OCI-LY3 (cell line): Measurements from ENCODE around the gene TBX1.

Experiments used
- H2AFZ ChIP-seq: fragments of 200-600, 300-600 bp; shearing (Covaris generic); 2 replicates; pipeline ENCODE4 v1.6.0; 2014; ENCODE audit warnings: antibody characterized with exemption, low read depth, low read length
- H3K27ac ChIP-seq: fragments of 200-600, 300-600 bp; sonication (generic); 2 replicates; pipeline ENCODE4 v1.5.1; 2014; ENCODE audit warnings: mild to moderate bottlenecking, low read length, moderate library complexity, mixed read lengths
- H3K27me3 ChIP-seq: fragments of 200-600, 300-600 bp; sonication (generic); 2 replicates; pipeline ENCODE4 v1.6.1; 2014; ENCODE audit warnings: low read depth, low read length, mixed read lengths
- H3K36me3 ChIP-seq: fragments of 200-600, 300-600 bp; sonication (generic); replicated peaks from 2 replicates; pipeline ENCODE3; 2014; ENCODE audit warnings: low read depth, low read length, mixed read lengths
- H3K4me1 ChIP-seq: fragments of 300-600, 200-600 bp; sonication (generic); 2 replicates; pipeline ENCODE4 v1.6.1; 2014; ENCODE audit warnings: low read length, mixed read lengths
- H3K4me2 ChIP-seq: fragments of 200-600, 300-600 bp; sonication (generic); 2 replicates; pipeline ENCODE4 v1.6.1; 2014; ENCODE audit warnings: low read length, mixed read lengths
- H3K4me3 ChIP-seq: fragments of 300-600, 200-600 bp; sonication (generic); 2 replicates; pipeline ENCODE4 v1.5.1; 2014; ENCODE audit warnings: antibody characterized with exemption, mild to moderate bottlenecking, low read length, moderate library complexity
- H3K79me2 ChIP-seq: fragments of 300-600, 200-600 bp; shearing (Covaris generic); 2 replicates; pipeline ENCODE4 v1.6.1; 2014; ENCODE audit warnings: mild to moderate bottlenecking, low read length, mixed read lengths
- H3K9ac ChIP-seq: fragments of 300-600, 200-600 bp; shearing (Covaris generic); 2 replicates; pipeline ENCODE4 v1.6.0; 2014; ENCODE audit warnings: mild to moderate bottlenecking, low read length, moderate library complexity
- H3K9me3 ChIP-seq: fragments of 200-600, 300-600 bp; shearing (Covaris generic); 2 replicates; pipeline ENCODE4 v1.6.1; 2014; ENCODE audit warnings: low read length, mixed read lengths; ENCODE audit not compliant: insufficient read depth
- H4K20me1 ChIP-seq: fragments of 200-600, 300-600 bp; sonication (generic); 2 replicates; pipeline ENCODE4 v1.6.1; 2016; ENCODE audit warnings: low read length, mixed read lengths; ENCODE audit not compliant: insufficient read depth
- CTCF ChIP-seq: fragments of 200-600, 300-600 bp; sonication (generic); IDR thresholded peaks from 2 replicates; pipeline ENCODE4 v1.5.1; 2014; ENCODE audit warnings: antibody characterized with exemption, low read length, low read depth
- EZH2phosphoT487 ChIP-seq: fragments of 200-600 bp; shearing (Covaris generic); IDR thresholded peaks from 2 replicates; pipeline ENCODE4 v1.6.1; 2018; ENCODE audit warnings: antibody characterized with exemption, mixed run types, low read depth

TBX1 gene

GRCh38 chr22:19793161-19793560, 32.6 kb downstream of the TBX1 start:
- H3K4me3 ChIP-seq = no peak overlapping the region
- H3K9ac ChIP-seq = no peak overlapping the region
- no peaks in the 10 kb centered on the region for H3K27me3 ChIP-seq

GRCh38 chr22:19793661-19794310, 33.2 kb downstream of the TBX1 start:
- Histone ChIP-seq H3K79me2 (no peaks in the 10 kb centered on the region), H3K9me3 (0 out of 2 replicates have a peak, but pooled peaks cover 3% of the 10 kb centered on the region), H3K4me3 (no peak overlapping the region), H2AFZ (no peak overlapping the region), H3K27ac (no peak overlapping the region), H3K36me3 (peaks cover 4% of the 10 kb centered on the region), H3K27me3 (no peaks in the 10 kb centered on the region), H3K4me2 (no peak overlapping the region), H3K4me1 (no peaks in the 10 kb centered on the region), H4K20me1 (no peaks in the 10 kb centered on the region), H3K9ac (no peak overlapping the region)
- TF ChIP-seq CTCF (no peak), EZH2phosphoT487 (no peak)

More at GRCh38 chr22:19793161-19793560, 32.6 kb downstream of the TBX1 start:
- H4K20me1 ChIP-seq = no peaks in the 10 kb centered on the region
- no peaks in the 10 kb centered on the region for H3K79me2 ChIP-seq
- TF ChIP-seq EZH2phosphoT487 (no peak), CTCF (no peak)
- peaks cover 4% of the 10 kb centered on the region for H3K36me3 ChIP-seq
- H2AFZ ChIP-seq = no peak overlapping the region
- H3K4me2 ChIP-seq = no peak overlapping the region
- no peaks in the 10 kb centered on the region for H3K4me1 ChIP-seq
- H3K9me3 ChIP-seq = 0 out of 2 replicates have a peak, but pooled peaks cover 3% of the 10 kb centered on the region
- H3K27ac ChIP-seq = no peak overlapping the region

- H2AFZ ChIP-seq = no peak overlapping the region
- H3K36me3 ChIP-seq = peaks cover 4% of the 10 kb centered on the region
- TF ChIP-seq CTCF = no peak
- H3K9me3 ChIP-seq = 0 out of 2 replicates have a peak, but pooled peaks cover 3% of the 10 kb centered on the region
- no peaks in the 10 kb centered on the region for H3K27me3 ChIP-seq
- H3K9ac ChIP-seq = no peak overlapping the region
- H3K4me1 ChIP-seq = no peaks in the 10 kb centered on the region
- no peak overlapping the region for H3K27ac ChIP-seq
- no peaks in the 10 kb centered on the region for H4K20me1 ChIP-seq
- H3K4me2 ChIP-seq = no peak overlapping the region
- no peak overlapping the region for H3K4me3 ChIP-seq
- H3K79me2 ChIP-seq = no peaks in the 10 kb centered on the region
Observed at GRCh38 chr22:19795617-19796008, 35.0 kb downstream of the TBX1 start.

GRCh38 chr22:19796160-19796559, 35.6 kb downstream of the TBX1 start:
- Histone ChIP-seq H3K4me1 (no peaks in the 10 kb centered on the region), H2AFZ (no peak overlapping the region), H3K9me3 (0 out of 2 replicates have a peak, but pooled peaks cover 3% of the 10 kb centered on the region), H3K27me3 (no peaks in the 10 kb centered on the region), H3K79me2 (no peaks in the 10 kb centered on the region), H3K27ac (no peak overlapping the region), H3K4me2 (no peak overlapping the region), H3K36me3 (peaks cover 4% of the 10 kb centered on the region), H3K4me3 (no peak overlapping the region), H4K20me1 (no peaks in the 10 kb centered on the region), H3K9ac (no peak overlapping the region)
- TF ChIP-seq EZH2phosphoT487 (no peak), CTCF (no peak)
